ENCODE measurements around the gene HSPA12A.

The HSPA12A gene

GRCh38 chr10:116626815-116627214 is 115.6 kb downstream of the HSPA12A start:
- no peak for DNase-seq

GRCh38 chr10:116625845-116626244 is 116.5 kb downstream of the HSPA12A start:
- DNase-seq = no peak

- no peak for DNase-seq
Measured at GRCh38 chr10:116621934-116622655, 120.3 kb downstream of the HSPA12A start.

- no peak for DNase-seq
Measured at GRCh38 chr10:116621476-116621875, 120.9 kb downstream of the HSPA12A start.

Data from NCI-H1105 treated with DMSO at 0.1 percent for 48 hours (cell line).